Keratinocyte (primary cell): Measurements from ENCODE around the gene COA8.

Experiments
- EZH2 ChIP-seq: IDR thresholded peaks from one replicate; pipeline ENCODE4 v1.6.1; 2012; ENCODE audit warnings: inconsistent platforms, mild to moderate bottlenecking, low read length, moderate library complexity
- TF ChIP-seq, protein P1 (sequence below), 3 experiments: IDR thresholded peaks in 1 of 3; conservative IDR thresholded peaks in 1 of 3; optimal IDR thresholded peaks in 1 of 3; 2 replicates in 2 of 3; 3 replicates in 1 of 3; pipeline versions ENCODE3 to v1.5.1; 2011; ENCODE audit warnings: low read length in 3 of 3, mild to moderate bottlenecking in 3 of 3, moderate library complexity in 2 of 3, control low read depth in 1 of 3, inconsistent platforms in 1 of 3; ENCODE audit not compliant: insufficient read depth in 2 of 3; ENCODE audit errors: extremely low read depth in 1 of 3

DNA sequence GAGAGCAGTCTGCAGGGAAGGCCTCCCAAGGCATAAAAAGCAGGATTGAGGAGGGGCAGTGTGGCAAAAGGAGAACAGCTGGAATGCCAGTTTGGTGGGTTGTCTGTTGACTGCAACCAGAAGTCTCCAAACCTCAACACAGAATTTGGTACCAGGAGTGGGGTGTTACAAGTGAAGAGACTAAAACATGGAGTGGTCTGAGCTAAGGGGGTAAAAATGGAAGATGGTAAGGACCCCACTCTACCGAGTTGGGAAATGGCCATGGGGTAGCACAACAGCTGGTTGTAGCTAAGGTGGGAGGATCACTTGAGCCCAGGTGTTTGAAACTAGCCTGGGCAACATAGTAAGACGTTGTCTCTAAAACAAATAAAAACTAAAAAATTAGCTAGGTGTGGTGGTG is 48.5 kb downstream of the COA8 start:
- TF ChIP-seq, protein P1, sequence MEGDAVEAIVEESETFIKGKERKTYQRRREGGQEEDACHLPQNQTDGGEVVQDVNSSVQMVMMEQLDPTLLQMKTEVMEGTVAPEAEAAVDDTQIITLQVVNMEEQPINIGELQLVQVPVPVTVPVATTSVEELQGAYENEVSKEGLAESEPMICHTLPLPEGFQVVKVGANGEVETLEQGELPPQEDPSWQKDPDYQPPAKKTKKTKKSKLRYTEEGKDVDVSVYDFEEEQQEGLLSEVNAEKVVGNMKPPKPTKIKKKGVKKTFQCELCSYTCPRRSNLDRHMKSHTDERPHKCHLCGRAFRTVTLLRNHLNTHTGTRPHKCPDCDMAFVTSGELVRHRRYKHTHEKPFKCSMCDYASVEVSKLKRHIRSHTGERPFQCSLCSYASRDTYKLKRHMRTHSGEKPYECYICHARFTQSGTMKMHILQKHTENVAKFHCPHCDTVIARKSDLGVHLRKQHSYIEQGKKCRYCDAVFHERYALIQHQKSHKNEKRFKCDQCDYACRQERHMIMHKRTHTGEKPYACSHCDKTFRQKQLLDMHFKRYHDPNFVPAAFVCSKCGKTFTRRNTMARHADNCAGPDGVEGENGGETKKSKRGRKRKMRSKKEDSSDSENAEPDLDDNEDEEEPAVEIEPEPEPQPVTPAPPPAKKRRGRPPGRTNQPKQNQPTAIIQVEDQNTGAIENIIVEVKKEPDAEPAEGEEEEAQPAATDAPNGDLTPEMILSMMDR (optimal IDR thresholded peaks at IDR 0.05 in 1 of 3, IDR thresholded peaks at IDR 0.05 in 1 of 3, conservative IDR thresholded peaks at IDR 0.05 in 1 of 3; ENCODE audit: extremely low read depth in 1 of 3, insufficient read depth in 2 of 3, low read length in 3 of 3) = no peak
- no peak for TF ChIP-seq EZH2
